A673 (cell line): ENCODE results near the gene TRIM43.
"Not testable (repeated sequence)": the region's sequence is repeated elsewhere in the genome, so short reads cannot be mapped to it uniquely, and the experiment has no call there.

ENCODE experiments used
- CTCF ChIP-seq: fragments of 300-800, 200-600 bp; sonication (generic); conservative IDR thresholded peaks from 2 replicates; pipeline ENCODE4 v1.5.1; 2017; ENCODE audit warnings: low read depth, mild to moderate bottlenecking, antibody characterized with exemption, low read length, moderate library complexity, mixed read lengths
- EZH2 ChIP-seq: fragments of 200-600 bp; sonication (generic); IDR thresholded peaks from 2 replicates; pipeline ENCODE4 v1.6.1; 2017; ENCODE audit warnings: borderline replicate concordance, low read depth, mild to moderate bottlenecking, mixed read lengths, antibody characterized with exemption, low read length; ENCODE audit not compliant: poor library complexity, severe bottlenecking

GRCh38 chr2:95595012-95595411 lies 3.2 kb downstream of the TRIM43 start:
- not testable (repeated sequence) for TF ChIP-seq CTCF, EZH2
